ENCODE data around the gene BMERB1.

DNA sequence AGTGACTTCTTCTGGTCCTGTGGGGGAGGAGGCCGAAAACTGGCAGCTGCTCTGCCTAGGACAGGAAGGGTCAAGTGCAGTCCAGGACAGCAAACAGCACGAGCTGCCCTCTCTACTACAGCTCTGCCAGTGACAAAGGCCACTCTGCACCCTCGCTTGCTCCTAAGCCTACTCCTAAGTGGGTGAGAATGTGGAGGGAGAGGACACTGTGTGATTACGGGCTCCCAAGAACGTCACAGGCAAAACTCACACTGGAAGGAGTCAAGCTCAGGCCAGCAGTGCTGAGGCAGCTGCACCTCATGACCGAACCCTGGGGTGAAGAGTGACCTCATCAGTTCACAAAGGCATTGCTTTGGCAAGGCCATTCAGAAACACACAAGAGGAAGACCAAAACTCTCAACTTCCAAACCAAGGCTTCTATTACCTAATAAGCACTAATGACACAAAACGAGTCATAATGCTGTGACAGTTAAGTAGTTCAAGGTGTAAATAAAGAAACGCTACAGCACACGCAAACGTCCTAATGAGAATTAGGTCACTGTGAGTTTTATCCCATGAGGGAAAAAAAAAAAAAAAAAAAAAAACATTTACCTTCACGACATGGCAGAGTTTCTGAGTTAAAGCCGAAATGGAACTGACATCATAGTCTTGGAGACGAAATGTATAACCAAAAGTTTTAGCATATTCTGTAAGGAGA is 173.5 kb downstream of the BMERB1 start:
- TF ChIP-seq, protein P1, sequence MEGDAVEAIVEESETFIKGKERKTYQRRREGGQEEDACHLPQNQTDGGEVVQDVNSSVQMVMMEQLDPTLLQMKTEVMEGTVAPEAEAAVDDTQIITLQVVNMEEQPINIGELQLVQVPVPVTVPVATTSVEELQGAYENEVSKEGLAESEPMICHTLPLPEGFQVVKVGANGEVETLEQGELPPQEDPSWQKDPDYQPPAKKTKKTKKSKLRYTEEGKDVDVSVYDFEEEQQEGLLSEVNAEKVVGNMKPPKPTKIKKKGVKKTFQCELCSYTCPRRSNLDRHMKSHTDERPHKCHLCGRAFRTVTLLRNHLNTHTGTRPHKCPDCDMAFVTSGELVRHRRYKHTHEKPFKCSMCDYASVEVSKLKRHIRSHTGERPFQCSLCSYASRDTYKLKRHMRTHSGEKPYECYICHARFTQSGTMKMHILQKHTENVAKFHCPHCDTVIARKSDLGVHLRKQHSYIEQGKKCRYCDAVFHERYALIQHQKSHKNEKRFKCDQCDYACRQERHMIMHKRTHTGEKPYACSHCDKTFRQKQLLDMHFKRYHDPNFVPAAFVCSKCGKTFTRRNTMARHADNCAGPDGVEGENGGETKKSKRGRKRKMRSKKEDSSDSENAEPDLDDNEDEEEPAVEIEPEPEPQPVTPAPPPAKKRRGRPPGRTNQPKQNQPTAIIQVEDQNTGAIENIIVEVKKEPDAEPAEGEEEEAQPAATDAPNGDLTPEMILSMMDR (IDR thresholded peaks at IDR 0.05 in 8 of 11, conservative IDR thresholded peaks at IDR 0.05 in 3 of 11) = no peak
- TF ChIP-seq POLR2A (IDR thresholded peaks at IDR 0.05) (no peak), POLR2AphosphoS5 (IDR thresholded peaks at IDR 0.05) (peak; percentile 48 to 89 (median 85))
